Lower leg skin (tissue), 3 donors: ENCODE measurements around the gene C4orf51.

Experiments used
- CTCF ChIP-seq, 3 donors: fragments of 450-650 bp; IDR thresholded peaks; one replicate each; pipeline ENCODE4 v1.5.1; 2016; ENCODE audit warnings: antibody characterized with exemption in 3 of 3, mild to moderate bottlenecking in 3 of 3, moderate library complexity in 2 of 3
- POLR2A ChIP-seq, 2 donors: fragments of 450-650 bp; IDR thresholded peaks; one replicate each; pipeline ENCODE4 v1.6.1; 2016 to 2017; ENCODE audit warnings: antibody characterized with exemption in 2 of 2, mild to moderate bottlenecking in 1 of 2, moderate library complexity in 1 of 2

GRCh38 chr4:145660064-145660463 is 19.9 kb upstream of the C4orf51 start:
- no peak for TF ChIP-seq CTCF (IDR thresholded peaks at IDR 0.05)
- TF ChIP-seq POLR2A (IDR thresholded peaks at IDR 0.05), result no peak
